ENCODE results near the gene COPG1.

Gene COPG1

GRCh38 chr3:129249284-129250065 lies at the start of gene COPG1:
TSS of gene COPG1 (plus strand) at chr3:129249606. CDS start at chr3:129249710, 104 bp downstream.
- Histone ChIP-seq H3K36me3 (ENCODE audit: control insufficient read depth, insufficient read depth, low read length) (no peaks in the 10 kb centered on the region), H3K79me2 (peaks cover 21% of the 10 kb centered on the region), H3K9me3 (ENCODE audit: control insufficient read depth, low read length) (no peaks in the 10 kb centered on the region), H3K9ac (peak within 1 kb of the TSS; percentile 87), H3K4me2 (ENCODE audit: low read length) (peak within 1 kb of the TSS; percentile 80), H3K4me3 (ENCODE audit: low read depth, low read length) (peak within 1 kb of the TSS; percentile 90), H3K27me3 (ENCODE audit: control insufficient read depth, insufficient read depth, low read length) (no peaks in the 10 kb centered on the region), H3K4me1 (peaks cover 5% of the 10 kb centered on the region), H2AFZ (peak within 1 kb of the TSS; percentile 99), H3K27ac (peak within 1 kb of the TSS; percentile 70)
- TF ChIP-seq CTCF (IDR thresholded peaks at IDR 0.05), result no peak

- TF ChIP-seq CTCF (IDR thresholded peaks at IDR 0.05), result no peak
- no peak overlapping the region for H3K4me2 ChIP-seq (ENCODE audit: low read length)
- H3K27ac ChIP-seq, result no peak overlapping the region
- H3K4me1 ChIP-seq, result no peaks in the 10 kb centered on the region
- no peaks in the 10 kb centered on the region for H3K36me3 ChIP-seq (ENCODE audit: control insufficient read depth, insufficient read depth, low read length)
- no peak overlapping the region for H3K4me3 ChIP-seq (ENCODE audit: low read depth, low read length)
- H3K27me3 ChIP-seq (ENCODE audit: control insufficient read depth, insufficient read depth, low read length), result no peaks in the 10 kb centered on the region
- no peaks in the 10 kb centered on the region for H3K79me2 ChIP-seq
- no peak overlapping the region for H3K9ac ChIP-seq
- H2AFZ ChIP-seq, result no peak overlapping the region
- no peaks in the 10 kb centered on the region for H3K9me3 ChIP-seq (ENCODE audit: control insufficient read depth, low read length)
Measured at GRCh38 chr3:129204473-129204872, 44.9 kb upstream of the COPG1 start.

GRCh38 chr3:129205109-129205832 lies 44.1 kb upstream of the COPG1 start:
- Histone ChIP-seq H3K27me3 (ENCODE audit: control insufficient read depth, insufficient read depth, low read length) (no peaks in the 10 kb centered on the region), H3K4me2 (ENCODE audit: low read length) (no peak overlapping the region), H3K79me2 (no peaks in the 10 kb centered on the region), H3K4me1 (no peaks in the 10 kb centered on the region), H3K4me3 (ENCODE audit: low read depth, low read length) (no peak overlapping the region), H3K27ac (no peak overlapping the region), H3K9ac (no peak overlapping the region), H3K9me3 (ENCODE audit: control insufficient read depth, low read length) (no peaks in the 10 kb centered on the region), H2AFZ (no peak overlapping the region), H3K36me3 (ENCODE audit: control insufficient read depth, insufficient read depth, low read length) (no peaks in the 10 kb centered on the region)
- TF ChIP-seq CTCF (IDR thresholded peaks at IDR 0.05), result no peak

GRCh38 chr3:129207479-129207878 lies 41.9 kb upstream of the COPG1 start:
- Histone ChIP-seq H3K36me3 (ENCODE audit: control insufficient read depth, insufficient read depth, low read length) (no peaks in the 10 kb centered on the region), H3K9ac (no peak overlapping the region), H3K4me3 (ENCODE audit: low read depth, low read length) (no peak overlapping the region)

More at GRCh38 chr3:129207479-129207878, 41.9 kb upstream of the COPG1 start:
- TF ChIP-seq CTCF (IDR thresholded peaks at IDR 0.05), result no peak
- H3K27ac ChIP-seq, result no peak overlapping the region
- no peak overlapping the region for H2AFZ ChIP-seq
- H3K4me1 ChIP-seq, result no peaks in the 10 kb centered on the region
- H3K4me2 ChIP-seq (ENCODE audit: low read length), result no peak overlapping the region
- no peaks in the 10 kb centered on the region for H3K79me2 ChIP-seq
- H3K9me3 ChIP-seq (ENCODE audit: control insufficient read depth, low read length), result no peaks in the 10 kb centered on the region
- no peaks in the 10 kb centered on the region for H3K27me3 ChIP-seq (ENCODE audit: control insufficient read depth, insufficient read depth, low read length)
